HepG2 (cell line): ENCODE measurements around the gene RAB43. TPM values are rescaled to one million over a fixed set of nuclear protein-coding genes. Genes with fewer than 3 reads are reported as not detected.
"Not testable (repeated sequence)": the region's sequence is repeated elsewhere in the genome, so short reads cannot be mapped to it uniquely, and the experiment has no call there.

ENCODE experiments used
- ATAC-seq: fragments of 200-7000 bp; cut with Tn5 transposase; 3 replicates; pipeline ENCODE4 v1.9.1; 2020; ENCODE audit warnings: mild to moderate bottlenecking, moderate library complexity
- BruUV-seq: library from RNA; stranded (reverse); fragments of 400-500 nt; replicated peaks from 2 replicates; lab custom pipeline; 2021; lab: Mats Ljungman, UMichigan
- CTCF ChIA-PET: fragments of 300-600 bp; formaldehyde crosslinking; extraction: SDS; loops from one replicate; lab custom pipeline; 2021; ENCODE audit warnings: low total read pairs, inconsistent platforms, low intra/inter-chr PET ratio; lab: Yijun Ruan, JAX
- POLR2A ChIA-PET: fragments of 350-600 bp; sonication (Branson Sonifier 250); formaldehyde crosslinking; loops from one replicate; lab custom pipeline; 2020; ENCODE audit warnings: antibody characterized with exemption, inconsistent platforms; lab: Yijun Ruan, JAX
- DNase-seq: peaks from one replicate; pipeline ENCODE4 v3.0.0-alpha.2; 2015; ENCODE audit warnings: low spot score
- FAIRE-seq: peaks from 3 replicates; lab custom pipeline; 2011; peaks lifted over from hg19 to GRCh38; lab: Jason Lieb, UNC
- H2AFZ ChIP-seq: one replicate; pipeline ENCODE4 v1.6.1; 2011; ENCODE audit warnings: low read length, inconsistent platforms
- H3K27ac ChIP-seq: fragments of 300-600 bp; 3 replicates; pipeline ENCODE4 v1.8.0; 2011; ENCODE audit warnings: mixed run types, mild to moderate bottlenecking, mixed read lengths, low read length, inconsistent platforms; ENCODE audit not compliant: insufficient read depth; ENCODE audit errors: extremely low read length
- H3K27me3 ChIP-seq, 2 experiments: fragments of 200-600 bp in 1 of 2; 2 replicates in 1 of 2; 3 replicates in 1 of 2; pipeline versions ENCODE4 v1.6.0 to v1.8.0; 2011; ENCODE audit warnings: low read length in 2 of 2, mild to moderate bottlenecking in 2 of 2, moderate library complexity in 2 of 2, inconsistent platforms in 1 of 2; ENCODE audit not compliant: insufficient read depth in 2 of 2, control insufficient read depth in 1 of 2
- H3K36me3 ChIP-seq, 2 experiments: fragments of 200-600 bp in 1 of 2; replicated peaks in 1 of 2; 2 replicates in 1 of 2; 3 replicates in 1 of 2; pipeline versions ENCODE4 v1.5.1 to v1.8.0; 2011; ENCODE audit warnings: low read length in 2 of 2, inconsistent platforms in 1 of 2; ENCODE audit not compliant: insufficient read depth in 2 of 2, control insufficient read depth in 1 of 2
- H3K4me1 ChIP-seq: 2 replicates; pipeline ENCODE4 v1.5.1; 2012; ENCODE audit warnings: low read length, inconsistent platforms; ENCODE audit not compliant: insufficient read depth
- H3K4me2 ChIP-seq: 2 replicates; pipeline ENCODE4 v1.6.0; 2011; ENCODE audit warnings: low read depth, low read length, inconsistent platforms
- H3K4me3 ChIP-seq, 3 experiments: fragments of 200-600 bp in 1 of 3; sonication (generic), shearing (Covaris generic) in 1 of 3; replicated peaks in 1 of 3; 2 replicates each; pipeline ENCODE4 v1.5.1; 2011 to 2016; ENCODE audit warnings: low read length in 3 of 3, inconsistent platforms in 2 of 3, low read depth in 2 of 3, mild to moderate bottlenecking in 2 of 3, control low read depth in 1 of 3, mixed read lengths in 1 of 3; ENCODE audit not compliant: insufficient read depth in 1 of 3
- H3K79me2 ChIP-seq: one replicate; pipeline ENCODE4 v1.6.1; 2011; ENCODE audit warnings: low read length, inconsistent platforms; ENCODE audit not compliant: insufficient read depth
- H3K9ac ChIP-seq: 2 replicates; pipeline ENCODE4 v1.6.0; 2011; ENCODE audit warnings: mild to moderate bottlenecking, low read depth, low read length, inconsistent platforms; ENCODE audit not compliant: insufficient read depth
- H3K9me3 ChIP-seq: 2 replicates; pipeline ENCODE4 v1.5.1; 2012; ENCODE audit warnings: mild to moderate bottlenecking, low read length
- H4K20me1 ChIP-seq: 2 replicates; pipeline ENCODE4 v1.6.0; 2011; ENCODE audit warnings: inconsistent platforms, mild to moderate bottlenecking, low read length, moderate library complexity; ENCODE audit not compliant: insufficient read depth
- ARNT2 ChIP-seq: sonication (generic); formaldehyde crosslinking; IDR thresholded peaks from 2 replicates; pipeline ENCODE4 v1.8.0; 2022; ENCODE audit warnings: mild to moderate bottlenecking, low read depth, missing genetic modification reagents, moderate library complexity
- ETV5 ChIP-seq: IDR thresholded peaks from 2 replicates; pipeline ENCODE4 v1.6.1; 2018; ENCODE audit warnings: missing biosample characterization, missing genetic modification reagents, inconsistent platforms, borderline replicate concordance
- FOXA3 ChIP-seq: IDR thresholded peaks from 2 replicates; pipeline ENCODE4 v1.6.1; 2016; ENCODE audit warnings: missing genetic modification reagents, missing compliant biosample characterization
- FOXO1 ChIP-seq: sonication (generic); formaldehyde crosslinking; IDR thresholded peaks from 2 replicates; pipeline ENCODE4 v1.4.0; 2020; ENCODE audit warnings: missing genetic modification reagents
- GTF2F1 ChIP-seq: fragments of 150-350 bp; IDR thresholded peaks from 2 replicates; pipeline ENCODE4 v1.6.1; 2014; ENCODE audit warnings: low read length
- KDM2A ChIP-seq: sonication (generic); formaldehyde crosslinking; IDR thresholded peaks from 2 replicates; pipeline ENCODE4 v1.4.0; 2020; ENCODE audit warnings: low read depth, missing genetic modification reagents, borderline replicate concordance
- KLF12 ChIP-seq: sonication (generic); formaldehyde crosslinking; IDR thresholded peaks from 2 replicates; pipeline ENCODE4 v1.4.0; 2020; ENCODE audit warnings: missing genetic modification reagents, borderline replicate concordance
- NR2F6 ChIP-seq, 2 experiments: IDR thresholded peaks; 2 replicates each; pipeline ENCODE4 v1.6.1; 2016; ENCODE audit warnings: antibody characterized with exemption in 1 of 2, mild to moderate bottlenecking in 1 of 2
- TBP ChIP-seq: sonication (generic); formaldehyde crosslinking; IDR thresholded peaks from 2 replicates; pipeline ENCODE4 v1.5.0; 2020; ENCODE audit warnings: missing genetic modification reagents
- USF2 ChIP-seq, 2 experiments: sonication (generic) in 1 of 2; formaldehyde crosslinking in 1 of 2; IDR thresholded peaks; 2 replicates each; pipeline versions ENCODE4 v1.5.1 to v1.6.1; 2011 to 2020; ENCODE audit warnings: borderline replicate concordance in 1 of 2, low read depth in 1 of 2, low read length in 1 of 2, mild to moderate bottlenecking in 1 of 2, missing genetic modification reagents in 1 of 2, moderate library complexity in 1 of 2
- ZNF282 ChIP-seq: fragments of 450-650 bp; IDR thresholded peaks from 2 replicates; pipeline ENCODE4 v1.6.1; 2018; ENCODE audit not compliant: partially characterized antibody
- ZNF501 ChIP-seq: sonication (generic); formaldehyde crosslinking; IDR thresholded peaks from 2 replicates; pipeline ENCODE4 v1.5.1; 2020; ENCODE audit warnings: mild to moderate bottlenecking, moderate library complexity, missing genetic modification reagents
- ZNF691 ChIP-seq: sonication (generic); formaldehyde crosslinking; IDR thresholded peaks from 2 replicates; pipeline ENCODE4 v1.4.0; 2020; ENCODE audit warnings: missing genetic modification reagents, low read depth, mild to moderate bottlenecking, borderline replicate concordance
- ZNF816 ChIP-seq: sonication (generic); formaldehyde crosslinking; IDR thresholded peaks from 2 replicates; pipeline ENCODE4 v1.8.0; 2022; ENCODE audit warnings: missing genetic modification reagents, mild to moderate bottlenecking, borderline replicate concordance
- WGBS: methylation state at CpG from one replicate; pipeline ENCODE4 v1.1.6; 2017; ENCODE audit warnings: low lambda C conversion rate; 5-methylcytosine and 5-hydroxymethylcytosine counted together
- in situ Hi-C: cut with HindIII; loops from 2 replicates; pipeline ENCODE4 v1.10.0; 2017; ENCODE audit warnings: low pct_unique_long_range_greater_than_20kb; ENCODE audit not compliant: extremely low pct_ligation_motif_present
- intact Hi-C: fragments of 100-400 bp; cut with micrococcal nuclease; formaldehyde crosslinking; loops from one replicate; pipeline ENCODE4 v1.10.0; 2022; ENCODE audit not compliant: unreplicated experiment
- polyA plus RNA-seq, 8 experiments: library from polyadenylated mRNA; depleted of rRNA in 3 of 8; stranded (reverse) in 7 of 8; unstranded in 1 of 8; fragments of >200 nt; fragmentation: Illumina TruSeq in 4 of 8; extraction: Trizol in 4 of 8; gene quantifications; 2 replicates each; pipeline versions ENCODE4 v1.2.1 to v1.2.3, GENCODE V29; 2011 to 2016; ENCODE audit warnings: low read depth in 4 of 8, missing spikeins in 1 of 8, mixed read lengths in 1 of 8; ENCODE audit not compliant: insufficient read depth in 1 of 8
- total RNA-seq, 5 experiments: library from RNA; depleted of rRNA; stranded (reverse); fragments of >200 nt; fragmentation: Illumina TruSeq; extraction: Trizol; gene quantifications; 2 replicates each; pipeline ENCODE4 v1.2.3, GENCODE V29; 2016; ENCODE audit warnings: low read depth in 1 of 5

The RAB43 gene
- total and polyA plus RNA-seq, 2 of the 13 experiments (the other 11 are each of a cell fraction or from before 2014, with no cell fraction given) = 11.8 to 18.4 TPM

- POLR2A ChIA-PET, H3K4me3 ChIP-seq, H4K20me1 ChIP-seq, H2AFZ ChIP-seq, intact Hi-C loops, H3K9me3 ChIP-seq, H3K27me3 ChIP-seq, CTCF ChIA-PET, H3K79me2 ChIP-seq, H3K27ac ChIP-seq, BruUV-seq, H3K4me2 ChIP-seq, H3K9ac ChIP-seq: not testable (repeated sequence)
- 0% methylated on average over 3 of the region's 9 CpGs for WGBS
- in situ Hi-C loops = loop anchor here (10.0 kb wide), 1 partner anchor 113 kb away; no protein-coding TSS in a partner anchor
- Histone ChIP-seq H3K36me3 (peaks cover 0 to 12% of the 10 kb centered on the region in 2 experiments; a peak in 2 of 5 replicates), H3K4me1 (peaks cover 24% of the 10 kb centered on the region)
- DNase-seq = peak; percentile 64
- peak; percentile 84 for FAIRE-seq
- peak; percentile 13; the same call in 1 of the 2 replicates for TF ChIP-seq ETV5 (CRISPR knock-in tag)
- TF ChIP-seq NR2F6 (IDR thresholded peaks at IDR 0.05) = peak; percentile 42; the same call in 1 of the 2 replicates
- TF ChIP-seq NR2F6 (CRISPR knock-in tag; IDR thresholded peaks at IDR 0.05) = peak; percentile 55; the same call in 1 of the 2 replicates
- TF ChIP-seq FOXA3 (CRISPR knock-in tag) = 0 out of 2 replicates have a peak, but pooled peaks have one; percentile 9
- peak; percentile 85 for ATAC-seq
Measured at GRCh38 chr3:129087904-129088303, 33.7 kb downstream of the RAB43 start.

GRCh38 chr3:129087138-129087702, 34.4 kb downstream of the RAB43 start:
- ChIA-PET POLR2A (no interaction called here), CTCF (interaction anchor here (1.3 kb wide), 1 partner anchor 117 kb away, joined by 4 read pairs; no protein-coding TSS in a partner anchor)
- H3K27ac ChIP-seq = no peak overlapping the region
- WGBS = 0% methylated on average over 4 of the region's 8 CpGs
- H3K9me3 ChIP-seq = no peaks in the 10 kb centered on the region
- no peaks in the 10 kb centered on the region for H3K27me3 ChIP-seq
- H3K9ac ChIP-seq = peak overlapping the region; percentile 29; the same call in 1 of the 2 replicates
- no peaks in the 10 kb centered on the region for H3K79me2 ChIP-seq
- peak overlapping the region; percentile 54 for H3K4me2 ChIP-seq
- H3K4me3 ChIP-seq = peak overlapping the region in 1 of 3 experiments; percentile 30; a peak in 1 of 6 replicates
- TSS peak; percentile 57 for BruUV-seq
- DNase-seq (peak; percentile 51), ATAC-seq (peak; percentile 5; the same call in 2 of the 3 replicates), FAIRE-seq (no peak)
- peaks cover 0 to 10% of the 10 kb centered on the region in 2 experiments; a peak in 2 of 5 replicates for H3K36me3 ChIP-seq
- H4K20me1 ChIP-seq = no peaks in the 10 kb centered on the region
- peaks cover 24% of the 10 kb centered on the region for H3K4me1 ChIP-seq
- intact Hi-C loops = no loop called here
- no peak overlapping the region for H2AFZ ChIP-seq
- in situ Hi-C loops = loop anchor here (10.0 kb wide), 1 partner anchor 112 kb away; no protein-coding TSS in a partner anchor
- TF ChIP-seq ARNT2 (CRISPR knock-in tag) = no peak
- TF ChIP-seq FOXO1 (CRISPR knock-in tag) = no peak
- no peak for TF ChIP-seq ZNF816 (CRISPR knock-in tag)
- TF ChIP-seq ZNF282 = no peak
- no peak for TF ChIP-seq GTF2F1
- TF ChIP-seq ZNF501 (CRISPR knock-in tag) = no peak
- no peak for TF ChIP-seq USF2 (IDR thresholded peaks at IDR 0.05; ENCODE audit: low read depth, low read length)
- no peak for TF ChIP-seq USF2 (CRISPR knock-in tag; IDR thresholded peaks at IDR 0.05; ENCODE audit: borderline replicate concordance)
- TF ChIP-seq ZNF691 (CRISPR knock-in tag) = 0 out of 2 replicates have a peak, but pooled peaks have one; percentile 24
- no peak for TF ChIP-seq KLF12 (CRISPR knock-in tag)
- no peak for TF ChIP-seq TBP (CRISPR knock-in tag)
- TF ChIP-seq KDM2A (CRISPR knock-in tag) = peak; percentile 53
